COLO668 (cell line): ENCODE measurements around the gene LAMA5.

Source experiments
- DNase-seq: peaks from one replicate; lab custom pipeline; 2025; ENCODE audit not compliant: unreplicated experiment; lab: John Stamatoyannopoulos, UW

LAMA5 gene

GRCh38 chr20:62370807-62371587, 3.9 kb upstream of the LAMA5 start:
- no peak for DNase-seq

- no peak for DNase-seq
Measured at GRCh38 chr20:62370115-62370806, 3.1 kb upstream of the LAMA5 start.

DNA sequence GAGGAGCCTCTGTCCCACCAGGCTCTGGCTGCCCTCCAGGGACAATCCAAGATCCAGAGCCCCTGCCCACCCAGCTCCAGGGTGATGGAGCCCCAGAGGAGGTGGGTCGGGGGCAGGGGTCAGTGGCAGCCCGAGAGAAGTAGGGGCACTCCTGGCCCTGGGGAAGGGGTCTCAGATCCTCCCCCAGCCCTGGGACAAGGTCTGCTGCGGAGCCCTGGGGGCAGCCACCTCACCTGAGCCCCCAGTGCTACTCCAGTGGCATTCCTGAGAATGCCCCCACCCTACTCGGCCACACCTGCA, 2.7 kb upstream of the LAMA5 start:
- no peak for DNase-seq

DNA sequence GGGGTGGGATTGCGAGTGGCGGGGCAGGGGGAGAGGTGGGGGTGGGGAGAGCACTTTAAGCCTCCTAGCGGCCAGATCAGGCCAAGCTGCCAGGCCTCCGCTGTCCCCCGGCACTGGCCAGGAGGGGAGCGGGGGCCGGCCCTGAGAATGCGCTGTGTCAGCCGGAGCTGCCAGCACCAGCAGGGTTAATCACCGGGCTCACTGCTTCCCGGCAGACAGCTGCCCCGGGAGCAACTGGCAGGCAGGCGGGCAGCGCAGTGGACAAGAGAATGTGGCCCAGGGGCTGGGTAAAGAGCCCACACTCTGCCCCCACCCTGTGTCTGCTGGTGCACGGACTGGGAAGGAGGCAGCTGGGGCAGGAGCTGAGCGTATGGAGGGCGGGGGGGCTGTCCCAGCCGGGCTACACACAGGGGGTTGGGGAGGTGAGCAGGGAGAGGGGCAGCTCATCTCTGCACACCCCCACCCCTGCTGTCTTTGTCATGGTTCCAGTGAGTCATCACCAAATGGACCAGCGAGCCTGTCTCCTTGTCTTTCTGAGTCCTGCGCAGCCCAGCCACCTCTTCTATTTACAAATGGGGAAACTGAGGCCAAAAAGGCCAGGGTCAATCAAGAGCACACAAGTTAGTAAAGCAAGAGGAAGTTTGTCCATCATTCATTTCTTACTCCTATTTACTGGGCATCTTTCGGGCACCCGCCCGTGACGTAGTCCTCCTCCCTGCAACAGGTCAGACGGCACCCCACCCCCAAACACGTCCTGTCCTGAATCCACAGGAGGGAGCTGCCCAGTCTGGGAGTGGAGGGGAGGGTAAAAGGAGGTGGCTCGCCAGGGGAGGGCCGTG, 2.1 kb upstream of the LAMA5 start:
- DNase-seq: peak; percentile 45

- DNase-seq: peak; percentile 45
Measured at GRCh38 chr20:62368392-62368975, 1.4 kb upstream of the LAMA5 start.

GRCh38 chr20:62367633-62368391, 700 bp upstream of the LAMA5 start:
- peak; percentile 79 for DNase-seq

- DNase-seq: peak; percentile 50
Measured at GRCh38 chr20:62366370-62367135, 559 bp downstream of the LAMA5 start.

GRCh38 chr20:62365814-62366369, 1.2 kb downstream of the LAMA5 start:
- peak; percentile 58 for DNase-seq

GRCh38 chr20:62364911-62365736, 2.0 kb downstream of the LAMA5 start:
- no peak for DNase-seq

- no peak for DNase-seq
Measured at GRCh38 chr20:62363920-62364851, 2.9 kb downstream of the LAMA5 start.

DNA sequence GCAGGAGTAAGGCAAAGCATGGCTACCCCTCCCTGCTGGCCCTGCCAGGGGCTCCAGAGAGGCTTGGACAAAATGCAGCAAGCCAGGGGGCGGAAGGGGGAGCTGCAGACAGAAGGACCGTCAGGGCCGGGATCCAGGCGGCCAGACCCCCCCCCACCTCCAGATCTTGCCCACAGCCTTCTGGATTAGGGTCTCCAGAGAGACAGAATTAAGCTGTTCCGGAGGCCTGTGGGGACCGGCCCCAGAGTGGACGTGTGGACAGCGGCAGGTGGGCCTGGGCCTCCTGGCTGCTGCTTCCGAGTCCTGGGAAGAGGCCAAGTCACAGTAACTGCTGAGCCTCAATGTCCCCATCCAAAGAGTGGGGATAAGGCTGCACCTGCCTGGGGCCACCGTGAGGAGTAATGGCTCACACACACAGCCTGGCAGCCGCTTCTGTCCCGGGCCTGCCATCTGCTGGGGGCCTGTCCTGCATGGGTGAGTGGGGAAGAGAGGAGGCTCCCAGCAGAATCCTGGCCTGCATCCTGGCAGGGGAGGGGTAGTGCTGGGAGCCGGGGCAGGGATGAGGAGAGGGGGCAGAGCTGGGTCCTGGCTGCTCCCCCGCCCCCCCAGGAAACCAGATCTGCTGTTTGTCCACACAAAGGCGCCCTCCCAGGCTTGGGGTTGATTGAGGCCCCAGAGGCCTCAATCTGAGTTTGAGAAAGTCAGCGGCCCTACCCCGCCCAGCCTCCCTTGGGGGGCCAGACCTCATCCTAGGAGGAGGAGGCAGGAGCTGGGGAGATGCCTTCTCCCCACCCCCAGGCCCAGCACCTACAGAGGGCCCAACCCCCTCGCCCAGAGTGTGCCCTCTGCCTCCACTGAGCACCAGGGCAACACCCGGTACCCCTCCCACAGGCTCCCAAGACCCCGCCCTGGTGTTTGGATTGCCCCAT, 3.9 kb downstream of the LAMA5 start:
- no peak for DNase-seq

DNA sequence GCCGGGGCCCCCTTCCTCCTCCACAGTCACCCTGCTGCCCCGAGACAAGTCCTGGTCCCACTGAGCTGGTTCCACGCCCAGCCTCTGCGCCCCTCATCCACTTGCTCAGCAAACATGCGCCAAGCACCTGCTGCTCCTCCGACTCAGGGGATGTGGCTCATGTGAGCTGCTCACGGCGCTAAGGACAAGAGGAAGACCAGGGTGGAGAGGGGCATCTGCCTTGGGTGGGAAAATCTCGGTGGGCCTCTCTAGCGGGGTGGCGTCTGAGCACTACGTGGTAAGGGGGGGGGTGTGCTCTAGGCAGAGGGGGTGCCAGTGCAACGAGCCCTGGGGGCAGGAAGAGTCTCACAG, 4.5 kb downstream of the LAMA5 start:
- DNase-seq: no peak

DNA sequence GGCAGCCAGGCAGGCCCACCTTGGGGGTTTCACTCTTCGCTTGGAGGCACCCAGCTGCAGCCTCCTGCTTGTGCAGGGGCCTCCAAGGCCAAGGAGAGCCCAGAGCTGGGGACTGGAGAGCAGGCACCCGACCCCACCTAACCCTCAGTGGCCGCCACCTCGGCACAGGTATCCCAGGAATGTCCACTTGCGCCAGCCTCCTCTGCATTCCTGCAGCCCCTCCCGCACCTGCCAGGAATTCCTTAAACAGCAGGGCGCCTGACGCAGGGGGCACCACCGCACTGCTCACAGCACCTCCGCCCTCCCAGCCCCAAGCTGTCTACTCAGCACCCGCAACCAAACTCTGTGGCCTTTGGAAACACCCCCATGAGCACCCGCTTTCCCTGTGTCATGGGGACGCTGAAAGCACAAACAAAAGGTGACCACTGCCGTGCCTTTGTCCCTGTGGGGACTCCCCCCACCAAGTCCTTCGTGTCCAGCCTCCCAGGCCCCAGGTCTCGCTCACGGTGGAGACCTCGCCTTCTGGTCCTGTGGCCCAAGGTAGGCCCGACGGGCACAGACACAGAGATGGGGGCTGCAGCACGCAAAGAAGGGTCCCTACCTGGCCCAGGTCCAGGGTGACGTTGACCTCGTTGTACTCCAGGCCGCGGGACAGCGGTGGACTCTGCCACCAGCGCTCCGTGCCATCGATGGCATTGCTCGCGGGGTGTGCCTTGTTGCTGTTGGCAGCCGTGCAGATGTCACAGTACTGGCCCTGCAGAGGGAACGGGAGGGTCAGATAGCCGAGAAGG, 5.1 kb downstream of the LAMA5 start:
- DNase-seq: no peak

DNA sequence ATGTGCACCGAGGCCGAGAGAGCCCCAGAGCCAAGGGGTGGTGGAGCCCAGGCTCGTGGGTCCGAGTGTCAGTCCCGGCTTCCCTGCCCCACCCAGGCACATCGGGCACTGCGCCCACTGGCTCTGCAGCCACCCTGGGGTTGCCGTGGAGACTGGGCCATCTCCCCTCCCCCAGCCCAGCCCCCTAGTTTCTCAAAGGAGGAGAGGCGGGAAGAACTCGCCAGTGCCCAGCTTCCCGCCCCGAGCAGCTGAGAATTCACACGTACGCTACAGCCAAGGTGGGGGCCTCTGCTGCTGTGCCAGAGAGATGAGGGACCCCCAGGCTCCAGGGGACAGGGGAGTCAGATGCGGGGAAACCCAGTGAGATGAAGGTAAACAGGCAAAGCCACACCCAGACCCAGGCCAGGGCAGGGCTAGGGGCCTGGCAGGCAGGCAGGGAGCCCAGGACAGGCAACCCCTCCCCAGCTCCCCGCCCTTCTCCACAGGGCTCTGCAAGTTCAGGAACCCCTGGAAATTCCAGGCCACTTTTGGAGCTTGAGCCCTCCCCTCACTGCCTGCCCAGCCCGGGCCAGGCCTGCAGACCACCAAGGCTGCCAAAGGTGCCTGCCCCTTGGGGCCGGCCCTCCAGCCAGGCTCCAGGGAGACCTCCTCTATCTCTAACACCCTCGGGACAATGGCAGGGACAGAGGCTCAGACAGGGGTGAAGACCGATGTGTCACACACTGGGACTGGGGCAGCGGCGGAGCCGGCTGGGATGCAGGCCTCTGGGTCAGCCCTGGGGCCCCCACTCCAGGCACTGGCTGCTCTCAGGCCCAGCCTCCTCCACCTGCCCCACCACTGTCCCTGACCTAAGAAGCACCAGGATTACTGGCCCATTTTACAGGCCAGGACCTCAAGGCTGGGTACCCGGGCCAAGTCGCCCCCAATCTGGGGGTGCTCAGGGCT, 6.0 kb downstream of the LAMA5 start:
- no peak for DNase-seq
